ENCODE data around the gene SLC5A11. TPM values are rescaled to one million over a fixed set of nuclear protein-coding genes. Genes with fewer than 3 reads are reported as not detected.

Gene SLC5A11
- total and polyA plus RNA-seq, 4 donors = 0.05 to 1.1 TPM; not detected in 2

DNA sequence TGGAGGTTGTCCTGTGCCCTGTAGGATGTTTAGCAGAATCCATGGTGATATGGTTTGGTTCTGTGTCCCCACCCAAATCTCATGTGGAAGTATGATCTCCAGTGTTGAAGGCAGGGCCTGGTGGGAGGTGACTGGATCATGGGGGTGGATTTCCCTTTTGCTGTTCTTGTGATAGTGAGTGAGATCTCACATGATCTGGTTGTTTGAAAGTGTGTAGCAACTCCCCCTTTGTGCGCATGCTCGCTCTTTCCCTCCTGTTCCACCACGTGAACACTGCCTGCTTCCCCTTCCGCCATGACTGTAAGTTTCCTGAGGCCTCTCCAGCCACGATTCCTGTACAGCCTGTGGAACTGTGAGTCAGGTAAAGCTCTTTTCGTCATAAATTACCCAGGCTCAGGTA is 107.5 kb downstream of the SLC5A11 start:
- WGBS, 2 donors = 80 to 91% methylated on average over 6 of the region's 6 CpGs
- Histone ChIP-seq H3K9ac (ENCODE audit: insufficient read depth in 1 of 2, low read length in 2 of 2) (no peak overlapping the region), H3K4me3 (no peak overlapping the region), H3K27ac (ENCODE audit: low read depth in 1 of 2, low read length in 1 of 2) (no peak overlapping the region), H3K36me3 (ENCODE audit: control insufficient read depth in 4 of 4, insufficient read depth in 4 of 4, low read length in 4 of 4) (peaks cover 36 to 49% (median 42%) of the 10 kb centered on the region in 4 donors), H3K4me1 (ENCODE audit: control insufficient read depth in 5 of 5, insufficient read depth in 5 of 5, low read length in 5 of 5) (no peaks in the 10 kb centered on the region), H3K9me3 (ENCODE audit: control insufficient read depth in 4 of 4, insufficient read depth in 3 of 4, low read length in 3 of 4) (peaks cover 0 to 3% (median 0%) of the 10 kb centered on the region in 4 donors), H3K27me3 (ENCODE audit: control insufficient read depth in 3 of 3, insufficient read depth in 3 of 3, low read length in 2 of 3) (no peaks in the 10 kb centered on the region)
- TF ChIP-seq, protein P1, sequence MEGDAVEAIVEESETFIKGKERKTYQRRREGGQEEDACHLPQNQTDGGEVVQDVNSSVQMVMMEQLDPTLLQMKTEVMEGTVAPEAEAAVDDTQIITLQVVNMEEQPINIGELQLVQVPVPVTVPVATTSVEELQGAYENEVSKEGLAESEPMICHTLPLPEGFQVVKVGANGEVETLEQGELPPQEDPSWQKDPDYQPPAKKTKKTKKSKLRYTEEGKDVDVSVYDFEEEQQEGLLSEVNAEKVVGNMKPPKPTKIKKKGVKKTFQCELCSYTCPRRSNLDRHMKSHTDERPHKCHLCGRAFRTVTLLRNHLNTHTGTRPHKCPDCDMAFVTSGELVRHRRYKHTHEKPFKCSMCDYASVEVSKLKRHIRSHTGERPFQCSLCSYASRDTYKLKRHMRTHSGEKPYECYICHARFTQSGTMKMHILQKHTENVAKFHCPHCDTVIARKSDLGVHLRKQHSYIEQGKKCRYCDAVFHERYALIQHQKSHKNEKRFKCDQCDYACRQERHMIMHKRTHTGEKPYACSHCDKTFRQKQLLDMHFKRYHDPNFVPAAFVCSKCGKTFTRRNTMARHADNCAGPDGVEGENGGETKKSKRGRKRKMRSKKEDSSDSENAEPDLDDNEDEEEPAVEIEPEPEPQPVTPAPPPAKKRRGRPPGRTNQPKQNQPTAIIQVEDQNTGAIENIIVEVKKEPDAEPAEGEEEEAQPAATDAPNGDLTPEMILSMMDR (IDR thresholded peaks at IDR 0.05; ENCODE audit: control extremely low read depth, extremely low read depth) = no peak
- DNase-seq = no peak
- ATAC-seq (ENCODE audit: insufficient read depth, low FRiP score) = no peak

- Histone ChIP-seq H3K27ac (ENCODE audit: low read depth in 1 of 2, low read length in 1 of 2) (no peak overlapping the region), H3K36me3 (ENCODE audit: control insufficient read depth in 4 of 4, insufficient read depth in 4 of 4, low read length in 4 of 4) (peaks cover 37 to 49% (median 46%) of the 10 kb centered on the region in 4 donors), H3K27me3 (ENCODE audit: control insufficient read depth in 3 of 3, insufficient read depth in 3 of 3, low read length in 2 of 3) (no peaks in the 10 kb centered on the region), H3K9ac (ENCODE audit: insufficient read depth in 1 of 2, low read length in 2 of 2) (no peak overlapping the region), H3K4me3 (no peak overlapping the region), H3K9me3 (ENCODE audit: control insufficient read depth in 4 of 4, insufficient read depth in 3 of 4, low read length in 3 of 4) (peaks cover 0 to 3% (median 0%) of the 10 kb centered on the region in 4 donors), H3K4me1 (ENCODE audit: control insufficient read depth in 5 of 5, insufficient read depth in 5 of 5, low read length in 5 of 5) (no peaks in the 10 kb centered on the region)
- TF ChIP-seq, protein P1 (IDR thresholded peaks at IDR 0.05; ENCODE audit: control extremely low read depth, extremely low read depth) = no peak
- DNase-seq (no peak), ATAC-seq (ENCODE audit: insufficient read depth, low FRiP score) (no peak)
- 88 to 97% methylated on average over 5 of the region's 5 CpGs for WGBS, 2 donors
These were observed 108.0 kb downstream of the SLC5A11 start for GRCh38 chr16:24953721-24954120.

- H3K27ac ChIP-seq (ENCODE audit: low read depth in 1 of 2, low read length in 1 of 2) = no peak overlapping the region
- DNase-seq (no peak), ATAC-seq (ENCODE audit: insufficient read depth, low FRiP score) (no peak)
- no peak overlapping the region for H3K9ac ChIP-seq (ENCODE audit: insufficient read depth in 1 of 2, low read length in 2 of 2)
- peaks cover 37 to 51% (median 48%) of the 10 kb centered on the region in 4 donors for H3K36me3 ChIP-seq (ENCODE audit: control insufficient read depth in 4 of 4, insufficient read depth in 4 of 4, low read length in 4 of 4)
- WGBS, 2 donors = 87 to 93% methylated on average over 4 of the region's 4 CpGs
- no peaks in the 10 kb centered on the region for H3K27me3 ChIP-seq (ENCODE audit: control insufficient read depth in 3 of 3, insufficient read depth in 3 of 3, low read length in 2 of 3)
- H3K4me3 ChIP-seq = no peak overlapping the region
- no peaks in the 10 kb centered on the region for H3K4me1 ChIP-seq (ENCODE audit: control insufficient read depth in 5 of 5, insufficient read depth in 5 of 5, low read length in 5 of 5)
- TF ChIP-seq, protein P1 (IDR thresholded peaks at IDR 0.05; ENCODE audit: control extremely low read depth, extremely low read depth) = no peak
- peaks cover 0 to 3% (median 0%) of the 10 kb centered on the region in 4 donors for H3K9me3 ChIP-seq (ENCODE audit: control insufficient read depth in 4 of 4, insufficient read depth in 3 of 4, low read length in 3 of 4)
These were observed 108.4 kb downstream of the SLC5A11 start for GRCh38 chr16:24954137-24954536.

Data from lung (tissue), 12 donors.